Activated CD4-positive, alpha-beta T cell treated with anti-CD3 and anti-CD28 coated beads, Interleukin-10, Interleukin-2, amounts not matched to agents 100 ng/mL and 50 ng/mL, durations not matched to agents 16 hours and 8 hours (primary cell): ENCODE data around the gene PTGES.
A peak's percentile ranks its signal among the peaks of the same experiment; 100 is the strongest.

Experiments used
- DNase-seq: peaks from one replicate; pipeline ENCODE4 v3.0.0-alpha.2; 2020

Gene PTGES

DNA sequence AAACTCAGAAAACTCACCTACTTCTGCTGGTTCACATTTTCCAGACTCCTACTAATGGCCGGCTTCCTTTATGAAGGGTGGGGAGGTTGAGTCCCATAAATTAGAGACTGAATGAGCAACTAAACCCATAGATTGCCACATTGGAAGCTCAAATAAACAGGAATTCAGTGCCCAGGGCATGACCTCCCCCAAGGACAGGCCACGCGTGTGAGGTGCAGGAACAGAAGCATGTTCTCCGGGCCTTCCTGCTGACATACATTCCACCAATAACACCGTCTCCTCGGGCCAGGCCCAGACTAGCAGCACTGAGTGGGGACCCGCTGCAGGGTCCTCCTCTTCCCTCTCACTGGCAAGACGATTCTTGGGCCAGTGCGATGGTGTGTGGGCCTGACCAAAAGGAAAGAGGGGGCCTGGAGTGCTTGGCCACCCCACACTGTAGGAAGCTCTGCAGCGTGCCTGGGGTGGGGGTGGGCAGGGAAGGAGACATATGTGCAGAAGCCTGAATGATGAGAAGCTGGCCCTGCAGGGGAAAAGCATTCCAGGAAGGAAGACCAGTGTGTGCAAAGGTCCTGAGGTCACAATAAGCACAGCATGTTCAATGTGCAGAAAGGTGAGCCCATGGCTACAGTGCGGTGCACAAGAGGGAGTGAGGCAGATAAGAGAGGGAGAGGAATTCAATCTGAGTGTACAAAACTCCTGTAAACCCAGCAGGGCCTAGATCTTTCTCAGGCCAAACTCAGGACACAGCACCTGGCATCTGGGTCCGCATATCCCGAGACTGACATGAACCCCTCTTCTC is 12.0 kb downstream of the PTGES start:
- no peak for DNase-seq

DNA sequence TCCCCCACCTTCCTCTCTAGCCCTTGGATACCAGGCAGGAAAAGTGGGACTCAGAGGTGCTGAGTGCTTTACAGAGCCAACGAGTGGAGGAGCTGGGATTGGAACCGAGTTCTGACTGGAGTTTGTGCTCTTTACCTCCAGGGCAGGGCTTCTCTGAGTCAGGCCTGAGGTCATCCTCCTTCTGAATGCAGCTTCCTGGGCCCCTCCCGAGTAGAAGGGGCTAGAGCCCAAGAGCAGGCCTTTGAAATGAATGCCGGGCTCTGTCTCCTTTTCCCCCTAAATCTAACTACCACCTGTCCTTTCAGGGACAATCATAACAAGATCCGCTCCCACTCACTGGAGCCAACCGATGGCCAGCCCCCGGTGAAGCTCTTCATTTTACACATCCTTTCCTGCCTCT is 12.7 kb downstream of the PTGES start:
- DNase-seq: no peak

DNA sequence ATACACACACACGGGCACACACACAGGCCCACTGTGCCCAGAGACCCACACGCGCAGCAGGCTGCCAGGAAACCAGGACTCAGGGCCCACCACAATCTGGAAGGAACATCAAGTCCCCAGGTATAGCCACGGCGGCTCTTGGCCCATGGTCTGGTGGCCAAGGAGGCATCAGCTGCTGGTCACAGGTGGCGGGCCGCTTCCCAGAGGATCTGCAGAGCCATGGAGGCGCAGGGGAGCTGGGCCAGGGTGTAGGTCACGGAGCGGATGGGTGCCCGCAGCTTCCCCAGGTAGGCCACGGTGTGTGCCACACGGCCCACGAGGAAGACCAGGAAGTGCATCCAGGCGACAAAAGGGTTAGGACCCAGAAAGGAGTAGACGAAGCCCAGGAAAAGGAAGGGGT is 13.4 kb downstream of the PTGES start:
- no peak for DNase-seq

DNA sequence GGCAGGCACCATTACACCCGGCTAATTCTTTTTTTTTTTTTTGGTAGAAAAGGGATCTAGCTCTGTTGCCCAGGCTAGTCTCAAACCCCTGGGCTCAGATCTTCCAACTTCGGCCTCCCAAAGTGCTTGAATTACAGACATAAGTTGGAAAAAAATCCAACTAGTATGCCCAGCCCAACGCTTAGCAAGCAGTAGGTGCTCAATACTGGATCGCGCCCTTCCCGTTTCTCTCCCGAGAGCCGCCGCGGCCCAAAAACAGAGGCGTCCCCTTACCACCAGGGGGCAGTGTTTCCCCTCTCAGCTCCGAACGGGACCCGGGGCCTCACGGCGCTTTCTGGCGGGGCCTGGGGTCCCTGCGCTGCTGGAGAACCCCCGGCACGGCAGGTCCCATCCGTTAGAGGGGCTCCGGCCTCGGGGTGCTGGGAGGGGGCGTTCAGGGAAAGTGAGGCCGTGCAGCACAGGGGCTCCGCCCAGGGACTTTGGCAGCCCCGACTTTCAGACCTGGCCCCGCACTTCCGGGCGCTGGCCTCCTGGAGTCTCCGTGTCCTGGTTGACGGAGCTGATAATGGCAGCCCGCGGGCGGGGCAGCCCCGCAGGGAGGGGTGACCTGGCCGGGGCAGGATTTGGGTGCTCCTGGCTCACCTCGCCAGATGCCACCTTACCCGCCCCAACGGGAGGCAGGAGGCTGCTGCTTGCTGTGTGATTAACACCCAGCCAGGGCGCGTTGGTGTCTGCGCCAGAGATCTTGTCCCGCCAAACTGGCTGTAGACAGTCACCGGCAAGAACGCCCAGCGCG is 15.2 kb downstream of the PTGES start:
- DNase-seq: peak; percentile 85

DNA sequence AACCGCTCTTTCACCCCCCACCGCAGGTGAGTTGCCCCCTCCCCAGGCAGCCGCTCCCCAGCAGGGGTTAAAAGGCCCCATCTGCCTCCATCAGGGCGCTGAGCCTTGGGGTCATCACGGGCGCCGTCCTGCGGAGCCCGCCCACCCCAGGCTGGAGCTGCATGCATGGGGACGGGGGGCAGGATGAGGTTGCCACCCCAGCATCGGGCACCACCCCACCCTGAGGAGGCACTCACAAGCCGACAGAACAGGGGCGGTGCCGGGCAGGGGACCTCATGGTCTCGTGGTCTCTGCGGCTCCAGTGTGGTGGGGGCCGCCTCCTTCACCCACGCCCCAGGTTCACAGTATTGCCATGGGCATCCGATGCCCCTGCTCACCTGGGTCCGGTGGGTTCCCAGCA is 16.5 kb downstream of the PTGES start:
- DNase-seq: no peak

DNA sequence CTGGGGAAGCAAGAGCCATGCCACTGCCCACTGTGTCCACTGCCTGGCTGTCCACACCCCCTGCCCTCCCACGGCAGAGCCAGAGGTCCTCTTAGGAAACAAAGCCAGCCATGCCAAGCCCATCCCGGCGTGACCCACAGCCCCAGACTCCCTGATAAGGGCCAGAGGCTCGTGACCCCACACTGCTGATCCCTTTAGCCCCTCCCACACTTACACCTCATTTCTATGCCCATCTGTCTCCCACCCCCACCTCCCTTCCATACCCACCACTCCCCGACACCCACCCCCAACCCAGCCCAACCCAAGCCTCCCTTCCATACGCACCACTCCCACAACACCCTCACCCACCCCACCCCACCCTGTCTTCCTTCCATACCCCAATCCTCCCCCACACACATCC is 17.3 kb downstream of the PTGES start:
- DNase-seq: no peak

DNA sequence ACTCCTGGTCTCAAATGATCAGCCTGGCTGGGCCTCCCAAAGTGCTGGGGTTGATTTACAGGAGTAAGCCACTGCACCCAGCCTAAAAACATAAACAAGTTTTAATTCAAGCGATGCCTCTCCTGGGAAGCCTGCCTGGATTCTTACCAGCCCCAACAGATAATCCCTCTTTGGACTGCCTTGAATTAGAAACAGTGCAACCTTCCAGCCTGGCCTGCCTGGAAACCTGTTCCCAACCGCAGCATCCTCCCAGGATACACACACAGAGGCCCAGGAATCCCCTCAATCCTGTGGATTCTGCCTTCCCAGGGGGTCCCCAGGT is 19.2 kb downstream of the PTGES start:
- DNase-seq: no peak

DNA sequence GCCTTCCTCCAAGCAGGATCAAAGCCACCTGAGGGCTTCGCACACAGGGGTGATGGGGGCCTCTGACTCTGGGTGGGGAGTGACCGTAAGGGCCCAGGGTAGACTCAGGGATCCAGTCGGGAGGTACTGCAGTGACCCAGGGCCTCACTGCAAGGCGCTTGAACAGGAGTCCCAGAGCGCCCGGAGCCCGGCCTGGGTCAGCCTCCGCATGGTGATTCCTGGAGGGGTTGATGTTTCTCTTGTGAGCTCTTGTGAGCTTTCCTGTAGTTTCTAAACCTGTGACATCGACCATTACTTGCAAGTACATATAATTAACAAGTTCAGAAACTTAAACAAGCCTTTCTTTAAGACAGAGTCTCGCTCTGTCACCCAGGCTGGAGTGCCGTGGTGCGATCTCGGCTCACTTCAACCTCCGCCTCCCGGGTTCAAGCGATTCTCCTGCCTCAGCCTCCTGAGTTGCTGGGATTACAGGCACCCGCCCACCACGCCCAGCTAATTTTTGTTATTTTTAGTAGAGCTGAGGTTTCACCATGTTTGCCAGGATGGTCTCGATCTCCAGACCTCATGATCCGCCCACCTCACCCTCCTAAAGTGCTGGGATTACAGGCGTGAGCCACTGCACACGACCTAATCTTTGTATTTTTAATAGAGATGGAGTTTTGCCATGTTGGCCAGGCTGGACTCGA is 19.8 kb downstream of the PTGES start:
- no peak for DNase-seq

DNA sequence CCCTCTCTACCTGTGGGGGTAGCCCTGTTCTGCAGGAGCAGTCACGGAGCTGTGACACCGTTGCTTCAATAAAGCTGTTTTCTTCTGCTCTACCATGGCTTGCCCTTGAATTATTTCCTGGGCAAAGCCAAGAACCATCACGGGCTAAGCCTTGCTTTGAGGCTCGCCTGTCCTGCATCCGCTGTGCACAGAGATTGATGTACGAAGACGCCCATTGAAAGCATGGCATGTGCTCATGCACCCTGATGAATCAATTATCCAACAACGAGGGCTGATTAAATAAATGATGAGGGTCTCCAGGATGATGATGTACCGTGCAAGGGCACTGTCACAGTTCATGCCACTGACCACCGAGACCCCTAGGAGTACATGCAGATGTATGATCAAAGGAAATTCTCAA is 20.7 kb downstream of the PTGES start:
- DNase-seq: no peak

DNA sequence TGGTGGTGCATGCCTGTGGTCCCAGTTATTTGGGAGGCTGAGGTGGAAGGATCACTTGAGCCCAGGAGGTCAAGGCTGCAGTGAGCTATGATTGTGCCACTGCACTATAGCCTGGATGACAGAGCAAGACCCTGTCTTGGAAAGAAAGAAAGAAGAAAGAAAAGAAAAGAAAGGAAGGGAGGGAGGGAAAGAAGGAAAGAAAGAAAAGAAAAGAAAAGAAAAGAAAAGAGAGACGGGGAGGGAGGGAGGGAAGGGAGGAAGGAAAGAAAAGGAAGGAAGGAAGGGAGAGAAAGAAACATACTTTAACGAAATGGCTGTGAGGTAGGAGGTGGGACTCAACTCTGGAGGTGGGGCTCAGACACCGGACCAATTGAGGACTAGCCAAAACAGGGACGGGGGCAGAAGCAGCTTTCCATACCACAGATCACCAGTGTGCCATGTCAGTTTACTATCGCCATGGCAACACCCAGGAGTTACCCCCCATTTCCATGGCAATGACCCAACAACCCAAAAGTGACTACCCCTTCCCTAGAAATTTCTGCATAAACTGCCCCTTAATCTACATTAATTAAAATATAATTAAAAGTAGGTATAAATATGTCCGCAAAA is 21.3 kb downstream of the PTGES start:
- no peak for DNase-seq

DNA sequence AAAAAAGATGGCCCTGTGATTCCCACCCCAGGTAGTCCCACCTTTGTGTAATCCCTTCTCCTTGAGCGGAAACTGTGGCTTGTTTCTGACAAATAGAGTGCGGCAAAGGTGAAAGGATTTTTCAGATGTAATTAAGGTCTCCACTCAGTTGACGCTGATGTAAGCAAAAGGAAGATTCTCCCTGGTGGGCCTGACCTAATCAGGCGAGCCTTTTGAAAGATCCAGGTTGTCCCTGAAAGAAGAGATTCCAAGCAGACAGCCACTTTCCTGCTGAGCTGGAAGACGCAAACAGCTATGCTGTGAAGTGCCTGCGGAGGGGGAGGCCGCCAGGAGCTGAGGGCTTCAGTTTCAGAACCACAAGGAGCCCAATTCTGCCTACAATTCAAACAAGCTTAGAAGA is 24.1 kb downstream of the PTGES start:
- no peak for DNase-seq

DNA sequence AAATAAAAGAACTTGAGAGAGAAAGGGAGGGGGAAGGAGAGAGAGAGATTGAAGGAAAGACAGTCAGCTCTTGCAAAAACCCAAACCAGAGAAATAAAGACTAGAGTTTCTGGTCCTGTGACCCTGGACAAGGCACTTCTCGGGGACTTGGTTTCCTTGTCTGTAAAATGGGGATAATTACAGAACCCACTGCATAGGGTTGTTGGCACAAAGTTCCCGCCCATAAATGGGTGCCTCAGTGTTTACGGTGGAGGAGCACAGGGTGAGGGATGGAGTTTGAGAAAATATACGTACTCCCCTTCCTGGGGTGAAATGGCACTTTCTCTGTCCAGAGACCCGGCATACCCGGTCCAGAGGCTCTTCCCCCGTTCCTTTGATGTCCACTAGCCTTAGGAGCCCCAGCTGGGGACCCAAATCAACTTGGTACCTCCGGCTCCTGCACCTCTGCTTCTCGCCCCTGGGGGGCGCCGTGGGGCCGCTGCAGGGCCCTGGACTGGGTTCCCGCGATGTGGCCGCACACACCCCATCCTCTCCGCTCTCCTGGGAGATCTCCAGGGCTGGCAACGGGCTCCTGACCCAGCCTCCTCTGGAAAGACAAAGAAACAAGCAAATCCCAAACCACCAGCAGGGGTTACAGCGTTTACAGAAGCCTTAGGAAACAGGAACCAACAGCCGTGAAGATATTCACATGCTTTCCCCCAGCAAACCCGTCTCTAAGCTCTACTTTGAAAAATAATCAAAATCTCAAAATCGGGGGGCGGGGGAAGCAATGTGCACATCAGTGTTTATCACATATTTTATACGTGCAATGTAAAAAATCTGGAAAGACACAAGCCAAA is 26.3 kb downstream of the PTGES start:
- peak; percentile 63 for DNase-seq

DNA sequence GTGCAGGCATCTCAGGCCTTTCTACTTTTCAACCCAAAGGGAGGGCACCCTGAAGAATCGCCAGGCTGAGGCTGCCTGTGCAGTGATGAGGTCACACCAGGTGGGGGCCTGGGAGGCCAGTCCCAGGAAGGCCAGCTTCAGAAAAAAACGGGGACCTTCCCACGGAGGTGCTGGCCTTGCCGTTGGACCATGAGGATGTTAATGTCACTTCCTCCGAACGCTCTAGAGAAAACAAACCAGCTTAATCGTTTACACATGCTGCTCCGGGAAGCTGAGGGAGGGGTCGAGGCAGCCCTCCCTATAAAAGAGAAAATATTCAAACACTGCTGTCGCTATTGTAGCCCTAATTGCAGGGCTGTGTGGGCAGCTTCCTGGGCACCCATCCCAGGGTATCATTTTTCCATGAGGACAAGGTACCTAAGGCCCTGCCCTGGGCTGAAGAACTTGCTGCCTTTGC is 27.0 kb downstream of the PTGES start:
- no peak for DNase-seq

DNA sequence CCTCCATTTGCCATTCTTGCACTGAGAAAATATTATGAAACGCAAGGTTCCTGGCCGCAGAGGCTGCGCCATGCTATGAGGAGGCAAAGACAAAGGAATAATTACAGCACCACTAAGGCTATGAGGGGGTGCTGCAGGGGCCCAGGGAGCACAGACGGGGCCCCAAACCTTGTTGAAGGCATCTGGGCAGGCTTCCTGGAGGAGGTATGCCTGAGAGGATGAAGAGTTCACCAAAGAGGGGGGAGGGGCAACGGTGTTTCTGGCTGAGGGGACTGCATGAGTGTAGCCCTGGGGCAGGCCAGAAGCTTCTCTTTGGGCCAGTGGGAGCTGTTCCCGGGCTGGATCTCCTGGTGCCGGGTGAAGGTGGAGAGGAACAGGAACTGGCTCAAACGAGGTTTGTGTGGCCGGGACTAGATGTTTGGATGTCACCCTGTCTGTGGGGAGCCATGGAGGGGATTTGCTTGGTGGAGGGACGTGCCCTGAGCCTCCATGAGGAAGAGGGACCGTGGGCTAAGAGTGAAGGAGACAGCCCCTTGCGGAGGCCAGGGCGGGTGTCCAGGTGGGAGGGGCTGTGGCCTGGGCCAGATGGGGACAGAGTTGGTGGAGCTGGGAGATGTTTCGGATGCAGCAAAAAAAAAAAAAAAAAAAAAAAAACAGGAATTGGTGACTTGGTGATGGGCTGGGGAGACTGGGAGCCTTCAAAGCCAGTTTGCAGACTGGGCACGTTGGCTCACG is 28.2 kb downstream of the PTGES start:
- no peak for DNase-seq

DNA sequence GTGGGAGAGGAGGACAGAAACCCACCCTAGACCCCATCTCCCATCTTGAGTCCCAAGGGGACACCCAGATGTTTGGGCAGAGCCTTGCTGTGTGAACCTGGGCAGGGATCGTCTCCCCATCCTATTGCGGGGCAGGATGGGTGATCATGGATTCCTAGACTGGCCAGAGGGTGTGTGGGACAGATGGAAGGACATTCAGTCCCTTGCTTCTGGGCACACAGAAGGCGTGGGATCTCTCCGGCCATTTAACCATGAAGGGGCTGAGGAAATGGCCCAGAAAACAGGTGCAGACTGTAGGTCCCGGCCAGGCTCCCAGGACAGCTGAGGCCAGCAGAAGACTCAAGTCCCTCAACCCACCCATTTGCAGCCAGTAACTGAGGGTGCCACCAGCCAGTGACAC is 29.9 kb downstream of the PTGES start:
- no peak for DNase-seq

DNA sequence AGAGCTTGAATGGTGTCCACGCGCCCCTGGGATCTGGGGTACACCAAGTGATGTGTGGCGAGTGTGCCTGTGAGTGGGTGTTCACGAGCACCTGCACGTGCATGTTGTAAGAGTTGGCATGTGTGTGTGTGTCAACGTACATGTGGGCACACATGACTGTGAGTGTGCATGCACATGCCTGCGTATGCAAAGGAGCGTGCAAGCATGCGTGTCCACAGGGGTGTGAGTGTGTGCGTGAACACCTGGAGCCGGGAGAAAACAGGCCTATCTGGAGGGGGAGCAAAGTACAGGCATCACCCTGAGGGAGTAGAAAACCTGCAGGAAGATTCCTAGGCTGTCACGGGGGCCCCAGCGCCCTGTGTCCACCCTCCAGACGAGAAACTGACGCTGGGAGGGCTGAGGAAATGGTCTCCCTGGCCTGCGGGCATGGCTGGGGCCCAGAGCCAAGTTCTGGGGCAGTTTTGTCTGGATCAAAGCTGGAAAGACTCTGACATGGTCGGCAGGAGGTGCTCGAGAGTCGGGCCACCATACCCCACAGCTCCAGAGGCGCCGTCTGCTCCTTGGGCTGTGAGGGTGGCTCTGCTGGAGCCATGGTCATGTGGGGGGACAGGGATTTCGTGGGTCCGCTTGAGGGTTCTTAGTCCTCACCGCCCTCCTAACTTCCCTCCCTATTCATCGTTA is 31.8 kb downstream of the PTGES start:
- no peak for DNase-seq

DNA sequence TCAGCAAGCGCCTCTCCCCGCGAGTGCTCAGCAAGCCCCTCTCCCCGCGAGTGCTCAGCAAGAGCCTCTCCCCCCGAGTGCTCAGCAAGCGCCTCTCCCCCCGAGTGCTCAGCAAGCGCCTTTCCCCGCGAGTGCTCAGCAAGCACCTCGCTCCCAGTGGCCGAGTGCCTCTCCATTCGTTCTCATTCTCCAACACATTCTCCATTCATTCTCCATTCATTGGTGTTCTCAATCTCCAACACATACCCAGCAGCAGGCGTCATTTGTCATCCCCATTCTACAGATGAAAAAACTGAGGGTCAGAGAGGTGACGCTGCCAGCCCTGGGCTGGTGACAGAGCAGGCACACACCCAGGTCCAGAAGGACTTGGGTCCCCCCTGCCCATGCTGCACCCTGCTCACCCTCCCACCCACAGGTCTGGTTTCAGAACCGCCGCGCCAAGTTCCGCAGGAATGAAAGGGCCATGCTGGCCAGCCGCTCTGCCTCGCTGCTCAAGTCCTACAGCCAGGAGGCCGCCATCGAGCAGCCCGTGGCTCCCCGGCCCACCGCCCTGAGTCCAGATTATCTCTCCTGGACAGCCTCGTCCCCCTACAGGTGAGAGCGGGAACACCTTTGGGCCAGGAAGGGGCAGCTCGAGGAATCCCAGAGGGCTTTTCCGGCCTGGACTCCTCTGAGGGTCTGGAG is 32.5 kb downstream of the PTGES start:
- DNase-seq: no peak

DNA sequence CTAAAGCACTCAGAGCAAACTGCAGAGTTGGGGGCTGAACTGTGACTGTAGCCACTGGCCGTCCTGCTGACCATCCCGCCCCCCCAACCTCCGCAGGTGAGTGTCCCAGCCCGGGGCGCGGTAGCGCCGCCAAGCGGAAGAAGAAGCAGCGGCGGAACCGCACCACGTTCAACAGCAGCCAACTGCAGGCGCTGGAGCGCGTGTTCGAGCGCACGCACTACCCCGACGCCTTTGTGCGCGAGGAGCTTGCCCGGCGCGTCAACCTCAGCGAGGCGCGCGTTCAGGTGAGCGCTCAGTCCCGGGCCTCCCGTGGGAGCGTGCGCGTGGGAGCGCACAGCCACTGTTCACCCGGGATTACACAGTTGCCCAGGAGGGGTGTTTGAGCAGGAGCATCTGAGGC is 33.7 kb downstream of the PTGES start:
- DNase-seq: no peak

DNA sequence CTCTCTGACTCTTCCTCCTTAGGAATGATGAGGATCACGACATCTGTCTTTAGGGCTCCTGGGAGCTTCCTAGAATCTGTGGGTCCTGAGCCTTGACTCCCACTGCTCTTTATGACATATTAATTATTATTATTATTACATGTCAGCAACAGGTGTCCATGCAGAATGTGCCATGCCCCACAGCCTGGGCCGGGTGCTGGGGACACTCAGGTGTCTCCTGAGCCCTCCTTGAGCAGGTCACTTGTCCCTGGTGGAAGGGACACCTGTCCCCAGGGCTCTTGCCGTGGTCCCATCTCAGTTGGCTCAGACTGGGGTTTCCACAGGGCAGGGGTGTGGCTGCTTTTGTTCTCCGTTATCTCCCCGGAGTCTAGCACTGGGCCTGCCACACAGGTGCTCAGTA is 34.2 kb downstream of the PTGES start:
- no peak for DNase-seq

DNA sequence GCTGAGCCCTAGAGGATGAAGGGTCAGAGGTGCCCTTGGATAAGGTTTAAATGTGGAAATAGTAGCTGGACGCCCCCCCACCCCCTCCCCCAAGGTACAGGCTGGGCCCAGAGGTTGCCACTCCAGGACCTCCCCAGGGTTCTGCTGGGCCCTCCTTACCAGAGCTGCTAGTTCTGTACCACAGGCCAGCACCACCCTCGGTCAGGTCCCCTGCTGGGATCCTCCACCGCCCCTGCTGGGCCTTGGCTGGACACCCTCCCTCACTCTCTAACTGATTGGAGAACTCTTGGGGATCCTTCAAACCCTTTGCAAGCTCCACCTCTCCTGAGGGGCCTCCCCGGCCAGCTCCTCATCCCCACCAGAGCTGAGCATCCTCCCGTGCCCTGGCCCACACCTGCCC is 34.9 kb downstream of the PTGES start:
- DNase-seq: no peak

DNA sequence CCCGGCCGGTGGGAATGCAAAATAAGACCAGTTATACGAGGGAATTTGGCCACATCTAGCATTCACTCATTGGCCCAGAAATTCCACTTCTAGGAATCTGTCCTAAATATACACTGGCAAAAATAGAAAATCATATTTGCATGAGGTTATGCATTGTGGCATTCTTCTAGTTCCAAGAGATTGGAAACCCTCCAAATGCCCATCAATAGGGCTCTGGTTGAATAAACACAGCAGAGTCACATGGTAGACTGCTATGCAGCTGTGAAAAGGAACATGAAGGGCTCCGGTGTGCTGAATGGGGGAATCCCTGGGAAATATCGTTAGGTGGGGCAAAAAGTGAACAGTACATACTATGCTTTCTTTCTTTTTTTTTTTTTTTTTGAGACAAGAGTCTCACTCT is 36.8 kb downstream of the PTGES start:
- no peak for DNase-seq
